ENCODE measurements around the gene SNCAIP.

SNCAIP gene

GRCh38 chr5:122429545-122430318, 117.7 kb downstream of the SNCAIP start:
- TF ChIP-seq, protein P1, sequence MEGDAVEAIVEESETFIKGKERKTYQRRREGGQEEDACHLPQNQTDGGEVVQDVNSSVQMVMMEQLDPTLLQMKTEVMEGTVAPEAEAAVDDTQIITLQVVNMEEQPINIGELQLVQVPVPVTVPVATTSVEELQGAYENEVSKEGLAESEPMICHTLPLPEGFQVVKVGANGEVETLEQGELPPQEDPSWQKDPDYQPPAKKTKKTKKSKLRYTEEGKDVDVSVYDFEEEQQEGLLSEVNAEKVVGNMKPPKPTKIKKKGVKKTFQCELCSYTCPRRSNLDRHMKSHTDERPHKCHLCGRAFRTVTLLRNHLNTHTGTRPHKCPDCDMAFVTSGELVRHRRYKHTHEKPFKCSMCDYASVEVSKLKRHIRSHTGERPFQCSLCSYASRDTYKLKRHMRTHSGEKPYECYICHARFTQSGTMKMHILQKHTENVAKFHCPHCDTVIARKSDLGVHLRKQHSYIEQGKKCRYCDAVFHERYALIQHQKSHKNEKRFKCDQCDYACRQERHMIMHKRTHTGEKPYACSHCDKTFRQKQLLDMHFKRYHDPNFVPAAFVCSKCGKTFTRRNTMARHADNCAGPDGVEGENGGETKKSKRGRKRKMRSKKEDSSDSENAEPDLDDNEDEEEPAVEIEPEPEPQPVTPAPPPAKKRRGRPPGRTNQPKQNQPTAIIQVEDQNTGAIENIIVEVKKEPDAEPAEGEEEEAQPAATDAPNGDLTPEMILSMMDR (conservative IDR thresholded peaks at IDR 0.05), result no peak
- no peak overlapping the region for H3K27ac ChIP-seq

DNA sequence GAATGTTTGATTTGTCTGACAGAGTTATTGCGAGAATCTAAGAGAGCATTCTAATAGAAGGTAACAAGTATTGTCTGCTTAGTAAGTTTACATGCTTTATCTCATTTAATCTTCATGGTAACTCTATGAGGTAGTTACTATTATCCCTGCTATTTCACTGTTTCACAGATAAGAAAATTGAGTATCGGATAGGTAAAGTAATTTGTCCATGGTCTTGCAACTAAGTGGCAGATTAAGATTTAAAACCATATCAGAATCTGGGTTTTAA, 118.2 kb downstream of the SNCAIP start:
- no peak overlapping the region for H3K27ac ChIP-seq
- TF ChIP-seq, protein P1 (conservative IDR thresholded peaks at IDR 0.05), result no peak

GRCh38 chr5:122431298-122431697, 119.3 kb downstream of the SNCAIP start:
- H3K27ac ChIP-seq, result no peak overlapping the region
- TF ChIP-seq, protein P1 (conservative IDR thresholded peaks at IDR 0.05), result no peak

GRCh38 chr5:122434205-122434970, 122.4 kb downstream of the SNCAIP start:
- TF ChIP-seq, protein P1 (conservative IDR thresholded peaks at IDR 0.05), result no peak
- peak overlapping the region; percentile 47 for H3K27ac ChIP-seq

GRCh38 chr5:122435234-122435633, 123.2 kb downstream of the SNCAIP start:
- TF ChIP-seq, protein P1 (conservative IDR thresholded peaks at IDR 0.05), result no peak
- H3K27ac ChIP-seq, result peak overlapping the region; percentile 47; the same call in 1 of the 2 replicates

- TF ChIP-seq, protein P1 (conservative IDR thresholded peaks at IDR 0.05), result no peak
- H3K27ac ChIP-seq, result no peak overlapping the region
Measured at GRCh38 chr5:122435761-122436160, 123.7 kb downstream of the SNCAIP start.

DNA sequence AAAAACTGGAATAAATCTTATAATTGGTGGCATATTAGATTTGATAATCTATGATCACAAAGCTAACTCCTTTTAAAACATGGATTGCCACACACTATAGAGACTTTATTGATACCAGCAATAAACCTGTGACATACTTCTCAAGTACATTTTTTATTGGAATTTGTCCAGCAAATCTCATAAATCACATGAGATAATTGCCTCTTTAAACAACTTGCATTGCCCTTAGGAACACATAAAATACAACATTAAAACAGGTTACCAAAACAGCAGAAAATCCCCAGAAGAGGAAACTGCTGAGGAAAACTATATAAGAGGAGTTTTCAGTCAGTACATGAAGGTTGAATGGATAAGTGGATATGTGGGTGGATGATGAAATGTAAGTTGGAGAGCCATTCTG, 124.6 kb downstream of the SNCAIP start:
- TF ChIP-seq, protein P1 (conservative IDR thresholded peaks at IDR 0.05), result no peak
- no peak overlapping the region for H3K27ac ChIP-seq
